Gastrocnemius medialis (tissue), 4 donors: Measurements from ENCODE around the gene ADAMTS2. TPM values are rescaled to one million over a fixed set of nuclear protein-coding genes. Genes with fewer than 3 reads are reported as not detected.

Experiments
- ATAC-seq, 2 donors: fragments of 150-250 bp; one replicate each; pipeline ENCODE4 v1.9.1; 2016
- DNase-seq, 2 donors: peaks; one replicate each; pipeline ENCODE4 v3.0.0-alpha.2; 2019
- H3K27ac ChIP-seq, 4 donors: fragments of 200-600 bp; sonication (generic); 1 replicate in 1 of 4; 2 replicates in 3 of 4; pipeline ENCODE4 v1.5.1; 2016 to 2018; ENCODE audit warnings: mild to moderate bottlenecking in 2 of 4, moderate library complexity in 1 of 4
- H3K27me3 ChIP-seq, 3 donors: fragments of 200-600 bp; sonication (generic) in 2 of 3; 1 replicate in 1 of 3; 2 replicates in 2 of 3; pipeline versions ENCODE4 v1.5.1 to v1.6.0; 2016 to 2019; ENCODE audit warnings: mild to moderate bottlenecking in 1 of 3, moderate library complexity in 1 of 3
- H3K36me3 ChIP-seq, 2 donors: fragments of 200-600 bp; sonication (generic) in 1 of 2; one replicate each; pipeline ENCODE4 v1.5.1; 2017 to 2018
- H3K4me1 ChIP-seq, 2 donors: fragments of 200-600 bp; sonication (generic) in 1 of 2; one replicate each; pipeline ENCODE4 v1.5.1; 2016 to 2017; ENCODE audit warnings: mild to moderate bottlenecking in 2 of 2
- H3K4me3 ChIP-seq, 4 donors: fragments of 200-600 bp; sonication (generic) in 3 of 4; 1 replicate in 1 of 4; 2 replicates in 3 of 4; pipeline ENCODE4 v1.5.1; 2016 to 2019; ENCODE audit warnings: mild to moderate bottlenecking in 2 of 4
- H3K9me3 ChIP-seq, 3 donors: fragments of 200-600 bp; sonication (generic) in 2 of 3; 1 replicate in 1 of 3; 2 replicates in 2 of 3; pipeline ENCODE4 v1.5.1; 2016 to 2019
- POLR2A ChIP-seq, 2 donors: fragments of 450-650 bp; IDR thresholded peaks; one replicate each; pipeline ENCODE4 v1.6.1; 2017; ENCODE audit warnings: antibody characterized with exemption in 2 of 2, mild to moderate bottlenecking in 2 of 2, moderate library complexity in 2 of 2
- in situ Hi-C, 4 donors: fragments of 200-750 bp; cut with MboI; loops; one replicate each; pipeline versions ENCODE4 v1.15.0 to v1.8.0; 2017; ENCODE audit warnings: low sequenced_read_pairs in 4 of 4
- intact Hi-C: fragments of 100-400 bp; cut with DNase I; formaldehyde crosslinking; loops from one replicate; pipeline ENCODE4 v1.15.1; 2023; ENCODE audit warnings: low total_unique reads
- total RNA-seq, 4 donors: library from RNA; depleted of rRNA; stranded (reverse); fragments of >200 nt; gene quantifications; one replicate each; pipeline versions ENCODE4 v1.1.0 to v1.2.3, GENCODE V29; 2016
- TF ChIP-seq, protein P1 (sequence below), 5 experiments: fragments of 450-650 bp in 3 of 5; fragments of 200-600 bp in 2 of 5; sonication (generic) in 2 of 5; IDR thresholded peaks in 4 of 5; conservative IDR thresholded peaks in 1 of 5; 1 replicate in 4 of 5; 2 replicates in 1 of 5; pipeline ENCODE4 v1.5.1; 2016 to 2019; ENCODE audit warnings: antibody characterized with exemption in 5 of 5, mild to moderate bottlenecking in 3 of 5, moderate library complexity in 3 of 5

ADAMTS2 gene
- total RNA-seq, 4 donors from 2014 or later, result 0.78 to 3.8 (median 2.0) TPM

DNA sequence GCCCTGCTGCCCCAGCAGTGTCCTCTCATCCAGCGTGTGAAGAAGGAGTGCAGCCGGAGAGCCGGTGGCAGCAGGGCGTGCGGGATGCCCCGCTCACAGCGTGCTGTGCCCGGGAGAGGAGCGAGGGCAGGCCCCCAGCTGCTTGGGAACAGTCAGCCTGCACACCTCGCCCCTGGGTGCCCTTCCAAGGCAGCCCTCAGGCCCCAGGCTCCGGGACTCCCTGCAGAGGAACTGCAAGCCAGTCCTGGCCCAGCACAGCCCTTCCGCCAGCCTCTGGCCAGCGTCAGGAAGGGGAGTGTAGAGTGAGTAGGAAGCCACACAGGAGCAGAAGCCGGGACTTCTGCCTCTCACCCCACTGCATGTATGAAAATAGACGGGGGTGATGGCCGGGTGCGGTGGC, 43.5 kb downstream of the ADAMTS2 start:
- Histone ChIP-seq H3K27ac (no peak overlapping the region), H3K9me3 (no peaks in the 10 kb centered on the region), H3K27me3 (no peaks in the 10 kb centered on the region), H3K4me3 (no peak overlapping the region), H3K4me1 (no peaks in the 10 kb centered on the region), H3K36me3 (no peaks in the 10 kb centered on the region)
- intact Hi-C loops (no loop called here), in situ Hi-C loops (no loop called here)
- no peak for TF ChIP-seq POLR2A (IDR thresholded peaks at IDR 0.05)
- TF ChIP-seq, protein P1, sequence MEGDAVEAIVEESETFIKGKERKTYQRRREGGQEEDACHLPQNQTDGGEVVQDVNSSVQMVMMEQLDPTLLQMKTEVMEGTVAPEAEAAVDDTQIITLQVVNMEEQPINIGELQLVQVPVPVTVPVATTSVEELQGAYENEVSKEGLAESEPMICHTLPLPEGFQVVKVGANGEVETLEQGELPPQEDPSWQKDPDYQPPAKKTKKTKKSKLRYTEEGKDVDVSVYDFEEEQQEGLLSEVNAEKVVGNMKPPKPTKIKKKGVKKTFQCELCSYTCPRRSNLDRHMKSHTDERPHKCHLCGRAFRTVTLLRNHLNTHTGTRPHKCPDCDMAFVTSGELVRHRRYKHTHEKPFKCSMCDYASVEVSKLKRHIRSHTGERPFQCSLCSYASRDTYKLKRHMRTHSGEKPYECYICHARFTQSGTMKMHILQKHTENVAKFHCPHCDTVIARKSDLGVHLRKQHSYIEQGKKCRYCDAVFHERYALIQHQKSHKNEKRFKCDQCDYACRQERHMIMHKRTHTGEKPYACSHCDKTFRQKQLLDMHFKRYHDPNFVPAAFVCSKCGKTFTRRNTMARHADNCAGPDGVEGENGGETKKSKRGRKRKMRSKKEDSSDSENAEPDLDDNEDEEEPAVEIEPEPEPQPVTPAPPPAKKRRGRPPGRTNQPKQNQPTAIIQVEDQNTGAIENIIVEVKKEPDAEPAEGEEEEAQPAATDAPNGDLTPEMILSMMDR (IDR thresholded peaks at IDR 0.05 in 4 of 5, conservative IDR thresholded peaks at IDR 0.05 in 1 of 5), result no peak
- DNase-seq (peak in 1 of 2 donors; percentile 4), ATAC-seq (no peak)

DNA sequence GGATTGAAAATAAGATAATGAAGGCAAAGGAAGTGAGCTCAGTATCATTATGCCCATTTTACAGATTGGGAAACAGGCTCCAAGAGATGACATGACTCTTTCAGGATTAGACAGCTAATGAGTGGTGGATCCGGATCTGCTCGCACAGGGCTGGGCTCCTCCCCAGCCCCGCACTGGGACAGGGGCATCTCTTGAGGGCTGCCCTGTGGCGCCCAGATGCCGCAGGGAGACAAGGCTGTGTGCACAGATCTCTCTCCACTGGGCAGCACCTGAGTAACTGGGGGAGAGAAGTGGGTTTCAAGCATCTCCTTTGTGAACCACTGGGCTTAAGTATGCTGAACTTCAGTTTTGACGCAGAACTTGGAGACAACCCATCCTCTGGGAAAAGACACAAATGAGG, 43.9 kb downstream of the ADAMTS2 start:
- intact Hi-C loops (no loop called here), in situ Hi-C loops (no loop called here)
- DNase-seq (peak in 1 of 2 donors; percentile 0), ATAC-seq (no peak)
- no peaks in the 10 kb centered on the region for H3K9me3 ChIP-seq
- H3K27me3 ChIP-seq, result no peaks in the 10 kb centered on the region
- H3K27ac ChIP-seq, result no peak overlapping the region
- no peaks in the 10 kb centered on the region for H3K4me1 ChIP-seq
- no peak overlapping the region for H3K4me3 ChIP-seq
- TF ChIP-seq POLR2A (IDR thresholded peaks at IDR 0.05), result no peak
- TF ChIP-seq, protein P1 (IDR thresholded peaks at IDR 0.05 in 4 of 5, conservative IDR thresholded peaks at IDR 0.05 in 1 of 5), result no peak
- H3K36me3 ChIP-seq, result no peaks in the 10 kb centered on the region

DNA sequence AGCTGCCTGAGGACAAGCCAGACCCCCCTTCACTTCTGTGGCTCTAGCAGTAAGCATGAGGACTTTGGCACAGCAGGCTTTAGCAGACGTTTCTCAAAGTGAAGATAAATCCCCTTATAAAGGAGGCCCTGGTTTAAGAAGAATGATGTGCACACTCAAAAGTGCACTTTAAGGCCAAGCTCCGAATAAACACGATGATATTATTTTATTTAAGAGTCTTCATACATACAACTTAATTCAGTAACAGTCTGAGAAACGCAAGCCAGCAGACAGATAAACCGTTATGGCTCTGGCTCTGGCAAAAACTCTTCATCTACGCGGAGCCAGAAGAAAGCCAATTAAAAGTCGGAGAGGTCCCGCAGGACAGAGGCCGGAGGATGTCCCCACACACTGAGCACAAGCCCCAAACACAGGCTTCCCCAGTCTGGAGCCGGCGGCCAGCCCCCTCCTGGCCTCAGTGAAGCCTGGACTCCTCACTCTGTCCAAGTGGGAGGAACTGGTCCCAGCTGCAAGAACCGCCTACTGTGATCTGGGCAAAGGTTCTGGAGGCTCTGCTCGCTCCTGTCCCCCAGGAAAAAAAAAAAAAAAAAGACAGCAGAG, 44.6 kb downstream of the ADAMTS2 start:
- Histone ChIP-seq H3K36me3 (no peaks in the 10 kb centered on the region), H3K27ac (no peak overlapping the region), H3K4me1 (no peaks in the 10 kb centered on the region), H3K27me3 (no peaks in the 10 kb centered on the region), H3K4me3 (no peak overlapping the region), H3K9me3 (no peaks in the 10 kb centered on the region)
- DNase-seq (peak in 1 of 2 donors; percentile 25), ATAC-seq (peak; percentile 40 to 44)
- in situ Hi-C loops, result no loop called here
- TF ChIP-seq, protein P1 (IDR thresholded peaks at IDR 0.05 in 4 of 5, conservative IDR thresholded peaks at IDR 0.05 in 1 of 5), result no peak
- TF ChIP-seq POLR2A (IDR thresholded peaks at IDR 0.05), result no peak
- intact Hi-C loops, result no loop called here

DNA sequence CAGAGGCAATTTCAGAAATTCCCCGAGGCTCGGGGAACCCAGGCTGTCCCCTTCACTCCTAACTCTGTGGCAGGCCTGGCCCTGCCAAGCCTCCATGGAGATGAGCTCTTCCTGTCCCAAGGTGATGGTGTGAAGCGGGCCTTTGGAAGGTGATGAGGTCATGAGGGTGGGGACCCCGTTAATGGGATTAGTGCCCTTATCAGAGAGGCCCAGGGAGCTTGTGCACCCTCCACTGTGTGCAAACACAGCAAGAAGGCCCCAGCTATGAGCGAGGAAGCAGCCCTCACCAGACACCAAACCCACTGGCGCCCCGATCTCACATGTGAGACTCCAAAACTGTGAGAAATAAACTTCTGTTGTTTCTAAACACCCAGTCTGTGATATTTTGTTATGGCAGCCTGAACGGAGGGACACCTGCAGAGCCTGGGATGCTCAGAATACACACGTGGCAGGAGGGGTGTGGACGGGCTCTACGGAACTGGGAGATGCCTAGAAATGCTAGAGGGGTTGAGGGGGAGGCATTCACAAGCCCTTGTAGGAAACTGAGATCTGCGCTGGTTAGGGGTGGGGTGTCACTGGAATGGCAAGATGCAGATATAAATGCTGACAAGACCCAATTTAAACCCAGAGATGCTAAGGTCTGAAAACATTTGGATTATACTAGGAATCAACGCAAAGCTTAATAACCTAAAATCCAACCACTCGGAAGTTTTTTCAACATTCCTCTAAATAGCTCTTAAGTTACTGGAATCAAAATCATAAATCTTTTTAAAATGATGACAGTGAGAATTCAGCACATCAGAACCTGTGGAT, 46.9 kb downstream of the ADAMTS2 start:
- Histone ChIP-seq H3K4me1 (peaks cover 3 to 6% of the 10 kb centered on the region in 2 donors), H3K36me3 (no peaks in the 10 kb centered on the region), H3K27ac (no peak overlapping the region), H3K9me3 (no peaks in the 10 kb centered on the region), H3K4me3 (no peak overlapping the region), H3K27me3 (no peaks in the 10 kb centered on the region)
- DNase-seq, result no peak
- in situ Hi-C loops (no loop called here), intact Hi-C loops (no loop called here)
- no peak for TF ChIP-seq POLR2A (IDR thresholded peaks at IDR 0.05)
- TF ChIP-seq, protein P1 (IDR thresholded peaks at IDR 0.05 in 4 of 5, conservative IDR thresholded peaks at IDR 0.05 in 1 of 5), result no peak
- no peak for ATAC-seq
